ENCODE data around the gene ZNF497. TPM values are rescaled to one million over a fixed set of nuclear protein-coding genes. Genes with fewer than 3 reads are reported as not detected.

ZNF497 gene
- total and polyA plus RNA-seq, 9 of the 15 experiments (the other 6 are each of a cell fraction or from before 2014, with no cell fraction given): 0.06 to 0.98 (median 0.44) TPM; not detected in 1

GRCh38 chr19:58346961-58347929 is 15.3 kb downstream of the ZNF497 start (continued):
- TF ChIP-seq ZNF785 (CRISPR knock-in tag; IDR thresholded peaks at IDR 0.05): no peak
- no peak for TF ChIP-seq ZNF77 (CRISPR knock-in tag; IDR thresholded peaks at IDR 0.05)
- TF ChIP-seq NCOA6 (IDR thresholded peaks at IDR 0.05): peak; percentile 93
- no peak for TF ChIP-seq BACH1 (tag; IDR thresholded peaks at IDR 0.05)
- peak; percentile 68 for TF ChIP-seq KDM5B (IDR thresholded peaks at IDR 0.05; ENCODE audit: insufficient replicate concordance, low read depth, low read length)
- TF ChIP-seq UBTF (IDR thresholded peaks at IDR 0.05; ENCODE audit: borderline replicate concordance in 1 of 2, low read depth in 2 of 2, low read length in 2 of 2): 0 out of 4 replicates have a peak, but pooled peaks of 1 of the 2 experiments have one; percentile 41
- TF ChIP-seq RBM14 (IDR thresholded peaks at IDR 0.05; ENCODE audit: borderline replicate concordance, insufficient read depth, low read depth, low read length): 0 out of 2 replicates have a peak, but pooled peaks have one; percentile 9
- TF ChIP-seq MTA3 (IDR thresholded peaks at IDR 0.05; ENCODE audit: borderline replicate concordance): 0 out of 2 replicates have a peak, but pooled peaks have one; percentile 72
- no peak for TF ChIP-seq KLF13 (tag; IDR thresholded peaks at IDR 0.05; ENCODE audit: borderline replicate concordance, low read depth)
- no peak for TF ChIP-seq RCOR1 (IDR thresholded peaks at IDR 0.05; ENCODE audit: borderline replicate concordance in 1 of 2, low read depth in 2 of 2, low read length in 2 of 2)
- TF ChIP-seq TSC22D4 (tag; IDR thresholded peaks at IDR 0.05): no peak
- no peak for TF ChIP-seq CCAR2 (IDR thresholded peaks at IDR 0.05; ENCODE audit: low read depth, low read length)
- TF ChIP-seq ZBTB40 (IDR thresholded peaks at IDR 0.05): peak; percentile 24; the same call in 1 of the 2 replicates
- TF ChIP-seq ZBTB40 (CRISPR knock-in tag; IDR thresholded peaks at IDR 0.05): no peak

Data from K562 (cell line).